Spleen (tissue), 7 donors: ENCODE measurements around the gene FNDC3A.

ENCODE experiments used
- CTCF ChIP-seq, 11 experiments: fragments of 200-600 bp in 7 of 11; fragments of 450-650 bp in 4 of 11; sonication (generic) in 4 of 11; IDR thresholded peaks in 8 of 11; conservative IDR thresholded peaks in 3 of 11; 1 replicate in 7 of 11; 2 replicates in 4 of 11; pipeline versions ENCODE4 v1.4.0 to v1.8.0; 2016 to 2021; ENCODE audit warnings: antibody characterized with exemption in 11 of 11, inconsistent platforms in 4 of 11, mild to moderate bottlenecking in 1 of 11
- POLR2A ChIP-seq, 3 donors: fragments of 450-650 bp; IDR thresholded peaks; one replicate each; pipeline ENCODE4 v1.5.1; 2017; ENCODE audit warnings: antibody characterized with exemption in 3 of 3, mild to moderate bottlenecking in 1 of 3
- POLR2AphosphoS5 ChIP-seq, 3 donors: sonication (generic); formaldehyde crosslinking; IDR thresholded peaks; one replicate each; pipeline ENCODE4 v1.5.1; 2017; ENCODE audit warnings: antibody characterized with exemption in 3 of 3
- donor health status: DM: no; HTN: no; CAD: no; lungs with moderate emphysema.
- donor health status: DM: no; HTN: no; CAD: no.
- donor health status: DM: no; HTN: no; CAD: no.

DNA sequence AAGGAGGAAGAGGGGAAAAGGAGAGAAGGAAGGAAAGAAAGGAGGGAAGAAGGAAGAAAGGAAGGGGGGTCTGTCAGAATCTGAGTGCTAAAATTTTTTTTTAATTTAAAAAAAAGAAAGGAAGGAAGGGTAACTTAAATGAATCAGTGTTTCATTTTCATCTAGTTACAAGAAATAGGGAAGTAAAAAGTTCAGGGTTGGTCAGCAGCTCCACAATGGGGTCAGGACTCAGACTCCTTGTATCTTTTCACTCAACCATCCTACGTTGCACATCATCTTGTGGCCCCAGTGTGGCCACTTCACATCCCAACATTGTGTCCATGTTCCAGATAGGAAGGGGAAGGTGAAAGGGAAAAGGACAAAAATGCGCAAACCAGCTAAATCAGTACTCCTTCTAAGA is 14.3 kb upstream of the FNDC3A start:
- TF ChIP-seq POLR2A (IDR thresholded peaks at IDR 0.05) = no peak
- no peak for TF ChIP-seq CTCF (IDR thresholded peaks at IDR 0.05 in 8 of 11, conservative IDR thresholded peaks at IDR 0.05 in 3 of 11)
- no peak for TF ChIP-seq POLR2AphosphoS5 (IDR thresholded peaks at IDR 0.05)
